Stimulated activated CD4-positive, alpha-beta T cell treated with anti-CD3 and anti-CD28 coated beads, Interleukin-2, amount 100 ng/mL, for 48 hours (primary cell): Measurements from ENCODE around the gene CCL4.
A peak's percentile ranks its signal among the peaks of the same experiment; 100 is the strongest.

Source experiments
- DNase-seq, 2 donors: peaks; one replicate each; pipeline ENCODE4 v3.0.0-alpha.2; 2020

Gene CCL4

DNA sequence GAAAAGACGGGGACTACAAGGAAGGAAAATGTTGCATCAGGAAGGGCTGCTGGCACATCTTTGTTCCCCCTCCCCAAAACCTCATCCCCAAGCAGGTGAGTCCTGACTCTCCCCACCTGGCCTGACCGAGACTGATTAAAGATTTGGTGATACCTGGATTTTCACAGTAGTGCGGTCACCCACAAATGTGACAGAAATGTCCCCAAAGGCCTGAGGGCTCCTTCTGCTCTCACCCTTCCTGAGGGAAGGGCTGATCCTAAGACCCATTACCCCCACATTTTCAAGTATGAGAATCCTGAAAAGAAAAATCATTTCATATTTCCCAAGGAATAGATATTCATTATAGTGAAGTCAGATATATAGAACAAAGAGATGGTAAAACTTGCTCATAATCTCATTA, 44.0 kb downstream of the CCL4 start:
- no peak for DNase-seq

DNA sequence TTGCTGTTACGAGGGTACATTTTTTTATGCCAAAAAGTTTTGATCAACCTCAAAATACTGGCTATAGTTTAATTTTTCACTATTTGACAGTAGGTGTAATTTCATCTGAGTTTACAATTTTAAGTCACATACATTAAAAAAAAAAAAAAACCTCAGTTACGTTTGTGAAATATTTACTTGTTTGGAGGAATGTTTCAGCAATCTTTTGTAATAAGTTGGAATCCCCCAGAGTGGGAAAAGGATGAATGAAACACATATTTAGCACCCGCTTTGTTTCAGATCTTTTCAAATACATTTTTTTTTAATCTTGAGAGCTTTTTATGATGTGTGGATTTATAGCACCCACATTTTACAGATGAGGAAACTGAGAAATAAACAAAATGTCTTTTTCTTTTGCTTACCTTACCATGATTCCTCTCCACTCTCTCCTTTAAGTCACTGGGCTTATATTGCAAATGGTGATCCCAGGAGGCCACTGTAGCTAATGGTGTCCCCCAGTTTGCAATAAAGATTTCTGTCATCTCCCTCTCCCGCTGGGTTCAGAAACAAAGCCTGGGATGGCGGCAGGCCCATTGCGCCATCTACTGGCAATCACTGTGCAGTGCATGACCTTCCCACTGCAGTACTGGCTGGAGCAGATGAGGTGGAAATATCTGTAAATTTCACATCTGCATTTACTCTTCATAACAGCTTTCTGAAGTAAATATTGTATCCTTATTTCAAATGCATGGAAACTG, 45.1 kb downstream of the CCL4 start:
- peak; percentile 67 to 79 for DNase-seq

DNA sequence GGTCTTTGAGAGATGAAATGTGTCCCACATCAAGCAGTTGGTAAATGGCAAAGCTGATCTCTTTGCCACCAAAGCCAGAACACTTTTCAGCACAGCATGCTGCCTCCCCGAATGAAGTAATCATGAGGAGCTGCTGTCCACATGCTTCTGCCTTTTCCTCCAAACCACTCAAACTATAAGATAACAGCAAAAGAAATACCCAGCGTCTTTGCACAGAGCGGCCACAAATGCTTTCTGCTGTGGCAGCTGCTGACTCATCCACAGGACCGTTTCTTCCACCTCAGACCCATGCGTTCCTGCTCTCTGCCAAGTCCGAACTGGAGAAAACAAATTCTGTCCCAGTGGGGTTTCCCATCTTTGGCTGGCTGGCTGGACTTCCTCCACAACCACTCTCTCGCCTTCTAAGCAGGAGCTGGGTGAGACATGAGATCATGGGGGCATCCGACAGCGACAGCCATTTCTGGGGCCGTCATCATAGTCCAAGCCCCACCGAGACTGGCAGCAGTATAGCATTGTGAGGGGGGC, 45.7 kb downstream of the CCL4 start:
- DNase-seq = no peak

DNA sequence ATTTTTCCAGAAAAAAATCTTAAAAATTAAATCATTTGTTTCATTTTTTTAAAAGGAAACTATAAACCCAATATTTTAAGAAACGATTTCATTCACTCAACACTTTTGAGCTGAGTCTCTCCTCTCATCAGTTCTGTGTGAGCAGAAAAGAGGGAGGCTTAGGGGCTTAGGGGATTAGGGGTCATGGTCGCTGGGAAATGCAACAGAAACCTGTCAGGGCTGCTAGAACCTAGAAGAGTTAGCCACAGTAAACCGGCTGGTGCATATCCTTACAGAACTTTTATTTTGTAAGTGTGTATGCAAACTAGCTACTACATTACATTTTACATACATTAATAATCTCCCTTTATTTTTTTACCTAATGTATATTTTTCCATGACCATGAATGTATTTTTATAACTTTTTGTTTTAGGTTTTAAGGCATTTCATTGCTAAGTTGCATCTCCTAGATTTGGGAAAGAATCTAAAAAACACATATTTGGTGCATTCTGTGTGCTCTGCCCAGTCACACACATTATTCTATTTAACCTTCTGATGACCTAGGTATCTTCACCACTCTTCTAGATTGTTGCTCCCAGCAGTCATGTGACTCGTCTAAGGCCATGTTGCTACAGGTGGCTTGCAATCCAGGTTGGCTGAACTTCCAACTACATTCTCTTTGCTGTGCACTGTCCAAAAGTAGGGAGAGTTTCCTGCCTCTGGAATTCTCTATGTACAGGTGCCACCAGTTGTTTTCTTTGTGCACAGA, 48.4 kb downstream of the CCL4 start:
- no peak for DNase-seq

DNA sequence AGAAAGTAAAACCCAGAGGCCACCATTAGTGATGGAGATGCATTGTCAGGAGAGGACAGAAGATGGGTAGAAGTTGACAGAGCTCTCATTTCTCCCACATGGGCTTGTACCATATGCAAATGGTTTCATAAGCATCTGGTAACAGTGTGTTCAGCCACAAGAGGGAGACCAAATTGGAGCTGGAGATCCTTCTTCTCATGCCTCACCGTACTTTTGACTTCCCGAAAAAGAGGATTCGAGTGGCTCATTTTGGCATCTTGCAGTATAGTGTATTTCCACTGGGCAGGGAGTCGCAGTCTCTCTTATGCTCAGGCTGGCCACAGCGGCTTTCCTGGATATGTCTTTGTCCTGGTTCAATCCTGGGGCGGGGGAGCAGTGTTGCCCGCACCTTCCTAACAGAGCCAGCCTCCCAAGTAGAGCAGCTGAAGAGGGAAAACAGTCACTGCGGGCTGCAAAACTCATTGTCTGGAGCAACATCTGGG, 49.1 kb downstream of the CCL4 start:
- DNase-seq = no peak

DNA sequence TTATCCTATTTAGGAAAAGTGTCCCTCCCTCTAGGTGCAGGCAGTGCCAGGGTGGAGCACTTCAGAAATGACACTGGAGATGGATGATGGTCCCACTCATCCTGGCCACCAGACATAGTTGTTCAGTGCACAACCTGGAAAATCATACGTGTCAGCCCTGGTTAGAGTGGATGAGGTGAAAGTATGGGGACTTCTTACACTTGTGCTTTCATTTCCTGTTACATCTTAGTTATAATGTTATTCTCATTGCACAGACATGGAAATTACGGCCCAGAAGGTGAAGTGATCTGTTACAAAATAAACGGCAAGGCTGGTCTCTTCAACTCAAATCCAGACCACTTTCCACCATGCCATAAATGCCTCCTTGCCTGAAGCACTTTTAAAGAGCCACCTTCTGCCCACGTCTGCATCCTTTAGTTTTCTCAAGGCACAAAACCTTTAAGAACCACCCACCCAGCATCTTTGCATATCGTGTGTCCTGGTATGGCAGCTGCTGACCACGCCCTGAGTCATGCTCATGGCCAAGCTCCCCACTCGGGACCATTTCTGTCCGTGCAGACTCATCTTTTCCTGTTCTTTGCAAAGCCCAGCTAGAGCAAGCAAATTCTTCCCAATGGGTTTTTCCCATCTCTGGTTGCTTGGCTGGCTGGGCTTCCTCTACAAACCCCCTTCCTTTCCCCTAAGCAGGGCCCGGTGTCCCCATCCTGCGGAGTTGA, 50.4 kb downstream of the CCL4 start:
- no peak for DNase-seq
